Retinal pigment epithelial cell (primary cell): ENCODE results near the gene TARS1.

Experiments used
- DNase-seq: peaks from one replicate; pipeline ENCODE4 v3.0.0-alpha.2; 2010; ENCODE audit warnings: low read depth
- H3K4me3 ChIP-seq: 2 replicates; pipeline ENCODE4 v1.5.1; 2011; ENCODE audit warnings: mild to moderate bottlenecking, low read length, control low read depth, moderate library complexity
- CTCF ChIP-seq: conservative IDR thresholded peaks from 2 replicates; pipeline ENCODE4 v1.5.1; 2011; ENCODE audit warnings: low read depth, low read length, control low read depth, inconsistent platforms

Gene TARS1

DNA sequence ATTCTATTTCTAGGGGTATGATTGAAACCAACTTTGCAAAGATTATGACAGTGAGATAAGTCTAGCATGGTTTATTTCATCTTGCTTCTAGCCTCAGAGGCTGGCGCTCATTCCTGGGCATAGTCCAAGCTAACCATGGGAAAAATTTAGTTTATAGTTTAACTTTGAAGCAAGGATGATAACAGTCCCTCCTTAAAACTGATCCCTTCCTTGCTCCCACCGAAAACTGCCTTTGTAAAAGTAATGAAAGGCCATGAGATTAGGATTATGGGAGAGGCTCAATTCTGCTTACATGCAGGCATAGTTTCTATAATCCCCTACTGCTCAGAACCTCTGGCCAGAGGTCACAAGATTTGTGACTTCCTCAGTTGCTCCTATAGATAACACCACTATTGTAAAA lies 75.7 kb downstream of the TARS1 start:
- no peak for TF ChIP-seq CTCF
- H3K4me3 ChIP-seq = no peak overlapping the region
- no peak for DNase-seq
